Caco-2 (cell line): ENCODE results near the gene RBM25. TPM values are rescaled to one million over a fixed set of nuclear protein-coding genes. Genes with fewer than 3 reads are reported as not detected.
"Not testable (repeated sequence)": the region's sequence is repeated elsewhere in the genome, so short reads cannot be mapped to it uniquely, and the experiment has no call there.

Source experiments
- BruUV-seq: library from RNA; stranded (reverse); fragments of 400-500 nt; replicated peaks from 2 replicates; lab custom pipeline; 2021; lab: Mats Ljungman, UMichigan
- CTCF ChIA-PET: fragments of 300-600 bp; sonication (Branson Sonifier 250); formaldehyde crosslinking; loops from one replicate; lab custom pipeline; 2022; ENCODE audit warnings: antibody characterized with exemption; lab: Charles Lee
- POLR2A ChIA-PET: fragments of 300-600 bp; sonication (Branson Sonifier 250); formaldehyde crosslinking; loops from one replicate; lab custom pipeline; 2022; ENCODE audit warnings: antibody characterized with exemption; lab: Charles Lee
- DNase-seq, 2 experiments: peaks; one replicate each; pipeline versions ENCODE4 v3.0.0 to v3.0.0-alpha.2; 2020 to 2022
- H3K27me3 ChIP-seq: replicated peaks from 2 replicates; pipeline ENCODE4 v1.6.0; 2011; ENCODE audit warnings: low read length; ENCODE audit not compliant: control insufficient read depth, insufficient read depth
- H3K36me3 ChIP-seq: 2 replicates; pipeline ENCODE4 v1.5.1; 2011; ENCODE audit warnings: low read length; ENCODE audit not compliant: control insufficient read depth, insufficient read depth
- H3K4me1 ChIP-seq: fragments of 250-450 bp; sonication (Bioruptor Pico); 2 replicates; pipeline ENCODE4 v1.5.1; 2020; ENCODE audit warnings: mild to moderate bottlenecking
- H3K4me3 ChIP-seq: 2 replicates; pipeline ENCODE4 v1.5.1; 2011; ENCODE audit warnings: low read depth, mild to moderate bottlenecking, control low read depth, low read length
- H3K9me3 ChIP-seq: fragments of 250-450 bp; sonication (Bioruptor Pico); 2 replicates; pipeline ENCODE4 v1.5.1; 2020; ENCODE audit warnings: mild to moderate bottlenecking, moderate library complexity
- H3K27ac Mint-ChIP-seq: one replicate; pipeline ENCODE4 v1.8.0; 2022; ENCODE audit warnings: mixed read lengths; ENCODE audit not compliant: unreplicated experiment
- H3K27me3 Mint-ChIP-seq: one replicate; pipeline ENCODE4 v1.8.0; 2022; ENCODE audit warnings: mixed read lengths; ENCODE audit not compliant: insufficient read depth, unreplicated experiment
- H3K36me3 Mint-ChIP-seq: one replicate; pipeline ENCODE4 v1.8.0; 2022; ENCODE audit warnings: mild to moderate bottlenecking, mixed read lengths; ENCODE audit not compliant: insufficient read depth, unreplicated experiment
- H3K4me1 Mint-ChIP-seq: one replicate; pipeline ENCODE4 v1.8.0; 2022; ENCODE audit warnings: low read depth, mixed read lengths; ENCODE audit not compliant: unreplicated experiment
- H3K4me3 Mint-ChIP-seq: one replicate; pipeline ENCODE4 v1.8.0; 2022; ENCODE audit warnings: mild to moderate bottlenecking, moderate library complexity, mixed read lengths; ENCODE audit not compliant: unreplicated experiment
- H3K9me3 Mint-ChIP-seq: one replicate; pipeline ENCODE4 v1.8.0; 2022; ENCODE audit warnings: mixed read lengths; ENCODE audit not compliant: unreplicated experiment
- intact Hi-C: fragments of 100-400 bp; cut with micrococcal nuclease; formaldehyde crosslinking; loops from one replicate; pipeline ENCODE4 v1.10.0; 2022; ENCODE audit not compliant: unreplicated experiment
- total RNA-seq: library from RNA; stranded (reverse); gene quantifications from 2 replicates; pipeline ENCODE4 v1.2.3, GENCODE V29; 2022
- TF ChIP-seq, protein P1 (sequence below), 2 experiments: fragments of 200-600 bp in 1 of 2; IDR thresholded peaks; 1 replicate in 1 of 2; 2 replicates in 1 of 2; pipeline versions ENCODE4 v1.5.1 to v1.8.0; 2011 to 2022; ENCODE audit warnings: antibody characterized with exemption in 1 of 2, control low read depth in 1 of 2, inconsistent platforms in 1 of 2, low read depth in 1 of 2, low read length in 1 of 2, mild to moderate bottlenecking in 1 of 2, moderate library complexity in 1 of 2; ENCODE audit not compliant: insufficient read depth in 1 of 2, severe bottlenecking in 1 of 2, unreplicated experiment in 1 of 2

RBM25 gene
- total RNA-seq, 1 experiment from 2014 or later: 89.3 TPM

DNA sequence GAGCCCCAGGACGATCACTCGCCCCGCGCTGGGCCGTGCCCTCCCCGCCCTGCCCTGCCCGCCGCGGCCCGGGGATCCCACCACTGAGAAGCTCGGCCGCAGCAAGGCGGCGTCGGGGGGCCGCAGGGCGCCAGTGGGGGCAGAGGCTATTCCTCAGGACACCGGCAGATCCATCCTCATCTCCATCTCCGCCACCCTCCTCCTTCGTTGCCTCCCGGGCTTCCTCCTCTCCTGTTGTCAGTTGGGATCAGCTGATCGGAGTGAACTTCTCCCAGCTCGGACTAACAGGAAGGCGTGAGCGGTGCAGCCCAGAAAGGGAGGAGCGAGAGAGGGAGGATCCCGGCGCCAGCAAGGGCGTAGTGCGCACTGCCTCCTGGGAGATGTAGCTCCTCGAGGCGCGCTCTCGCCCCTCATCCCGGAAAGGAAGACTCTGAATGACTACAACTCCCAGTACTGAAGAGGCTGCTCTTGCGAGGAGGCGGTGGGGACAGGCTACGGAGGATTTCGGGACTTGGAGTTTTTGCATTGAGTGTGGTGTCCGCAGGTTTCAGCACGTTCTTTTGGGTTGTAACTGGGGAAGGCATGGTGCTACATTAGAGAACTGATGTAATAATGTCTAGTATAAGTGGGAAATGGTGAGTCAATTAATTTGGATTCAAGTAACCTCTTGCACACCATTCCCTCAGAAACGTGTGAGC lies 31.3 kb upstream of the RBM25 start, which contains the start of gene ZFYVE1:
TSS of gene ZFYVE1 (minus strand) at position 262 of the 698 bp plus-strand sequence. CDS start 2,598 bp downstream, outside the sequence.
- no TSS peak for BruUV-seq
- intact Hi-C loops: loop anchor here (1.0 kb wide), 2 partner anchors 31 to 101 kb away; partner anchors contain the start of genes DCAF4 and RBM25
- TF ChIP-seq, protein P1, sequence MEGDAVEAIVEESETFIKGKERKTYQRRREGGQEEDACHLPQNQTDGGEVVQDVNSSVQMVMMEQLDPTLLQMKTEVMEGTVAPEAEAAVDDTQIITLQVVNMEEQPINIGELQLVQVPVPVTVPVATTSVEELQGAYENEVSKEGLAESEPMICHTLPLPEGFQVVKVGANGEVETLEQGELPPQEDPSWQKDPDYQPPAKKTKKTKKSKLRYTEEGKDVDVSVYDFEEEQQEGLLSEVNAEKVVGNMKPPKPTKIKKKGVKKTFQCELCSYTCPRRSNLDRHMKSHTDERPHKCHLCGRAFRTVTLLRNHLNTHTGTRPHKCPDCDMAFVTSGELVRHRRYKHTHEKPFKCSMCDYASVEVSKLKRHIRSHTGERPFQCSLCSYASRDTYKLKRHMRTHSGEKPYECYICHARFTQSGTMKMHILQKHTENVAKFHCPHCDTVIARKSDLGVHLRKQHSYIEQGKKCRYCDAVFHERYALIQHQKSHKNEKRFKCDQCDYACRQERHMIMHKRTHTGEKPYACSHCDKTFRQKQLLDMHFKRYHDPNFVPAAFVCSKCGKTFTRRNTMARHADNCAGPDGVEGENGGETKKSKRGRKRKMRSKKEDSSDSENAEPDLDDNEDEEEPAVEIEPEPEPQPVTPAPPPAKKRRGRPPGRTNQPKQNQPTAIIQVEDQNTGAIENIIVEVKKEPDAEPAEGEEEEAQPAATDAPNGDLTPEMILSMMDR (IDR thresholded peaks at IDR 0.05; ENCODE audit: insufficient read depth in 1 of 2, low read depth in 1 of 2, low read length in 1 of 2, severe bottlenecking in 1 of 2, unreplicated experiment in 1 of 2): no peak

DNA sequence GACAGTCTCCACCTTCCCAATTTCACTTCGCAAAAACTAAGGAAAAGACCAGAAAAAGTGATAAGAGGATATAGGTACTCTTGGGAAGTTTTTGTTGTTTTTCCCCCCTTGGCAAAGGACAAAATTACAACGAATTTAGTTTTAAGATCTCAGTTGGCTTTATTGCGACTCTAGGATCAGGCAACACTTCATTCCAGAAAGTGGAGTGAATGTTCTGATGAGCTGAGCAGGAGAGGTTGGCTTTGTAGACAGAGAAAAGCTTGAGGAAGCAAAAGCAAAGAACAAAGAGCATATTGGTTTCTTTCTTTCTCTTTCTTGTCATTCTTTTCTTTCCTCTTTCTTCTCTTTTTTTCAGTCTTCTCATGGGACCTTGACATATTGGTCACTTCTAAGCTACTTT lies 30.8 kb upstream of the RBM25 start:
- Histone ChIP-seq H3K4me3 (peak overlapping the region; percentile 43), H3K9me3 (no peaks in the 10 kb centered on the region), H3K27me3 (no peaks in the 10 kb centered on the region), H3K36me3 (no peaks in the 10 kb centered on the region), H3K4me1 (peaks cover 7% of the 10 kb centered on the region; the same call in 1 of the 2 replicates)
- intact Hi-C loops: loop anchor here (1.0 kb wide), 2 partner anchors 31 to 101 kb away; partner anchors contain the start of genes DCAF4 and RBM25
- H3K27ac Mint-ChIP-seq: peak overlapping the region; percentile 84
- DNase-seq: no peak
- CTCF ChIA-PET: interaction anchor here (0.8 to 1.4 kb wide), 2 partner anchors 19 to 79 kb away, joined by 3 to 5 read pairs; no protein-coding TSS in a partner anchor
- H3K27me3 Mint-ChIP-seq: no peaks in the 10 kb centered on the region
- POLR2A ChIA-PET: interaction anchor here (1.1 to 1.6 kb wide), 2 partner anchors 31 to 109 kb away, joined by 12 to 35 read pairs; partner anchors contain the start of genes PSEN1 and RBM25
- H3K4me3 Mint-ChIP-seq: peak overlapping the region; percentile 91
- peaks cover 22% of the 10 kb centered on the region for H3K36me3 Mint-ChIP-seq
- no peaks in the 10 kb centered on the region for H3K9me3 Mint-ChIP-seq
- no peaks in the 10 kb centered on the region for H3K4me1 Mint-ChIP-seq
- TF ChIP-seq, protein P1 (IDR thresholded peaks at IDR 0.05; ENCODE audit: insufficient read depth in 1 of 2, low read depth in 1 of 2, low read length in 1 of 2, severe bottlenecking in 1 of 2, unreplicated experiment in 1 of 2): no peak
- BruUV-seq: no TSS peak

More for the DNA sequence above, 31.3 kb upstream of the RBM25 start, which contains the start of gene ZFYVE1:
- CTCF ChIA-PET: interaction anchor here (0.7 to 1.4 kb wide), 4 partner anchors 18 to 605 kb away, joined by 3 to 5 read pairs (median 4); no protein-coding TSS in a partner anchor
- Mint-ChIP-seq H3K36me3 (peaks cover 24% of the 10 kb centered on the region), H3K27me3 (no peaks in the 10 kb centered on the region), H3K4me1 (no peaks in the 10 kb centered on the region), H3K4me3 (peak within 1 kb of the TSS; percentile 91), H3K27ac (peak within 1 kb of the TSS; percentile 84), H3K9me3 (no peaks in the 10 kb centered on the region)
- Histone ChIP-seq H3K9me3 (no peaks in the 10 kb centered on the region), H3K4me1 (peaks cover 7% of the 10 kb centered on the region; the same call in 1 of the 2 replicates), H3K36me3 (no peaks in the 10 kb centered on the region), H3K4me3 (peak within 1 kb of the TSS; percentile 74), H3K27me3 (no peaks in the 10 kb centered on the region)
- peak; percentile 96 to 97 for DNase-seq
- POLR2A ChIA-PET: interaction anchor here (1.1 to 1.6 kb wide), 2 partner anchors 31 to 109 kb away, joined by 12 to 35 read pairs; partner anchors contain the start of genes PSEN1 and RBM25

DNA sequence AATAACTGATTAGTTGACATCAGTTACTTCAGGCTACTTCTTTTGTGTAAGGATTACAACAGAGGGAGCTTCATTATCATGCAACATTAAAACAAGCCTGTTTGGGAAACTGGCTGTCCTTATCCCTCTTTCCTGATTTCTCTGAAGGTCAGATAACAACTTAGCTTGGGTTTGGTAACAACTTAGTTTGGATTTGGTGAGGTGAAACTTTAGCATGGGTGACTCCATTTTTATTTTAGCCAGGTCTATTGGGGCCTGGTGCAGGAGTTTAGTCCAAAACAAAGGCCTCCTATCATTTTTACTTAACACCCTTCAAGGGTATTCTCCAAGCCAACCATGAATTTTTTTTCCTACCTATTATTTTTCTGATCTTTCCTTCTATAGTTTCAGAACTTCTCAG lies 30.4 kb upstream of the RBM25 start:
- H3K4me1 Mint-ChIP-seq: no peaks in the 10 kb centered on the region
- Histone ChIP-seq H3K4me3 (no peak overlapping the region), H3K9me3 (no peaks in the 10 kb centered on the region), H3K4me1 (peaks cover 7% of the 10 kb centered on the region; the same call in 1 of the 2 replicates), H3K36me3 (no peaks in the 10 kb centered on the region), H3K27me3 (no peaks in the 10 kb centered on the region)
- H3K4me3 Mint-ChIP-seq: peak overlapping the region; percentile 91
- intact Hi-C loops: loop anchor here (1.0 kb wide), 2 partner anchors 30 to 102 kb away; partner anchors contain the start of genes DCAF4 and RBM25
- no peak overlapping the region for H3K27ac Mint-ChIP-seq
- ChIA-PET POLR2A (interaction anchor here (1.6 kb wide), 1 partner anchor 30 kb away, joined by 35 read pairs; the partner anchor contains the start of gene RBM25), CTCF (interaction anchor here (1.4 kb wide), 1 partner anchor 80 kb away, joined by 5 read pairs; no protein-coding TSS in a partner anchor)
- TF ChIP-seq, protein P1 (IDR thresholded peaks at IDR 0.05; ENCODE audit: insufficient read depth in 1 of 2, low read depth in 1 of 2, low read length in 1 of 2, severe bottlenecking in 1 of 2, unreplicated experiment in 1 of 2): no peak
- H3K9me3 Mint-ChIP-seq: no peaks in the 10 kb centered on the region
- H3K36me3 Mint-ChIP-seq: peaks cover 17% of the 10 kb centered on the region
- no peak for DNase-seq
- no peaks in the 10 kb centered on the region for H3K27me3 Mint-ChIP-seq
- BruUV-seq: no TSS peak

DNA sequence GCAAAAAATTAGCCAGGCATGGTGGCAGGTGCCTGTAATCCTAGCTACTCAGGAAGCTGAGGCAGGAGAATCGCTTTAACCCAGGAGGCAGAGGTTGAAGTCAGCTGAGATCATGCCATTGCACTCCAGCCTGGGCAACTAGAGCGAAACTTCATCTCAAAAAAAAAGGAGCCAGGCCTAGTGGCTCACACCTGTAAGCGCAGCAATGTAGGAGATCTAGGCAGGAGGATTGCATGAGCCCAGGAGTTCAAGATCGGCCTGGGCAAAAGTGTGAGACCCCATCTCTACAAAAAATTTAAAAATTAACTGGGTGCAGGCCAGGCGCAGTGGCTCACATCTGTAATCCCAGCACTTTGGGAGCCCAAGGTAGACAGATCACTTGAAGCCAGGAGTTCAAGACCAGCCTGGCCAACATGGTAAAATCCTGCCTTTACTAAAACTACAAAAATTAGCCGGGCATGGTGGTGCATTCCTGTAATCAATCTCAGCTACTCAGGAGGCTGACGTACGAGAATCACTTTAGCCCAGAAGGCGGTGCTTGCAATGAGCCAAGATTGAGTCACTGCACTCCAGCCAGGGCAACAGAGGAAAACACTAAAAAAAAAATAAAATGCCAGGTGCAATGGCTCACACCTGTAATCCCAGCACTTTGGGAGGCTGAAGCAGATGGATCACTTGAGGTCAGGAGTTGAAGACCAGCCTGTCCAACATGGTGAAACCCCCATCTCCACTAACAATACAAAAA lies 21.5 kb upstream of the RBM25 start:
- H3K27ac Mint-ChIP-seq, CTCF ChIA-PET, H3K4me3 Mint-ChIP-seq, BruUV-seq, H3K9me3 ChIP-seq, H3K4me1 Mint-ChIP-seq, H3K9me3 Mint-ChIP-seq, H3K4me3 ChIP-seq, H3K27me3 Mint-ChIP-seq, POLR2A ChIA-PET, H3K4me1 ChIP-seq, H3K27me3 ChIP-seq, intact Hi-C loops, H3K36me3 Mint-ChIP-seq, H3K36me3 ChIP-seq, DNase-seq: not testable (repeated sequence)
